ENCODE data around the gene SLC66A1.
"Not testable (repeated sequence)": the region's sequence is repeated elsewhere in the genome, so short reads cannot be mapped to it uniquely, and the experiment has no call there.

SLC66A1 gene

DNA sequence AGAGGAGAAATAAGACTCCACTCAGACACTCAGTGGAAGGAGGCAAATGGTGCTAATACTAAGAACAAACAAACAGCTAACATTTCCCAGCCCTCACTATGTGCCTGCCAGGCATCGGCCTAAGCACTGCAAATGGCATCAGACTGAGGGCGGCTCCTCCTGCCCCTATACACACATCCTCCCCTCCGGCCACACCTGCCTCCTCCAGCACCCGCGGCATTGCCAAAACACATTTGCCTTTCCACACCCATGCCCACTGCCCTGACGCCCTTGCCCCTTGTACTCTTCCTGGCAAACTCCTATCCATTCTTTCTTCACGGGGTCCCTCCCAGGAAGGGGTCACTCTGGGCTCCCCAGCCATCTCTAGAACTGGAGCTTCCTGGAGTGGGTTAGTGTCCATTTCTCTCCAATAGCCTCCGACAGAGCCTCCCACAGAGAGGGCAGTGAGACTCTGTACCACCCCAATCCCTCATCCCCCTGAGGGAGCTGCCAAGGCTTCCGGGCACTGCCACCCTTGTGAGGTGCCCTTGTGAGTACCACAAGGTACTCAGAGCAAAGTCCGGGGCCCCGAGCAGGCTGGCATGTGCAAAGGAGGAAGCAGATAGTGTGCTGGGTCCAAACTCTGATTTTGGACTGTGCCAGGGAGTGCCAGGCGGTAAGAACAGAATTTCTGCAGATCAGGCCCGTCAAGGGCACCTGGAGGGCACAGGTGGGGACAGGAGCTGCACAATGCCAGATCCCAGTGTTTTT lies 24.5 kb upstream of the SLC66A1 start:
- no peak for TF ChIP-seq EZH2 (IDR thresholded peaks at IDR 0.05; ENCODE audit: borderline replicate concordance, low read length)
- Histone ChIP-seq H3K9ac (ENCODE audit: low read length) (no peak overlapping the region), H4K20me1 (ENCODE audit: insufficient read depth, low read length) (no peaks in the 10 kb centered on the region), H3K9me2 (ENCODE audit: low read depth, low read length) (no peaks in the 10 kb centered on the region), H3K27me3 (ENCODE audit: insufficient read depth, low read length) (no peaks in the 10 kb centered on the region), H3K4me1 (ENCODE audit: insufficient read depth, low read length, severe bottlenecking) (no peaks in the 10 kb centered on the region), H3K27ac (ENCODE audit: low read depth, low read length, poor library complexity, severe bottlenecking) (no peak overlapping the region), H3K4me2 (ENCODE audit: low read length) (no peak overlapping the region), H3K9me3 (ENCODE audit: low read length) (no peaks in the 10 kb centered on the region), H2AFZ (ENCODE audit: low read length) (no peak overlapping the region), H3F3A (ENCODE audit: insufficient read depth, low read length) (no peaks in the 10 kb centered on the region), H3K4me3 (ENCODE audit: low read depth, low read length, poor library complexity, severe bottlenecking) (no peak overlapping the region), H3K36me3 (ENCODE audit: insufficient read depth, low read length) (no peaks in the 10 kb centered on the region), H3K79me2 (ENCODE audit: insufficient read depth, low read length) (no peaks in the 10 kb centered on the region)

- H3K9ac ChIP-seq (ENCODE audit: low read length); H3K4me2 ChIP-seq (ENCODE audit: low read length); H3K4me1 ChIP-seq (ENCODE audit: insufficient read depth, low read length, severe bottlenecking); H2AFZ ChIP-seq (ENCODE audit: low read length); H3K27ac ChIP-seq (ENCODE audit: low read depth, low read length, poor library complexity, severe bottlenecking); H4K20me1 ChIP-seq (ENCODE audit: insufficient read depth, low read length); H3K4me3 ChIP-seq (ENCODE audit: low read depth, low read length, poor library complexity, severe bottlenecking); H3K9me2 ChIP-seq (ENCODE audit: low read depth, low read length); H3K9me3 ChIP-seq (ENCODE audit: low read length); H3K79me2 ChIP-seq (ENCODE audit: insufficient read depth, low read length); H3F3A ChIP-seq (ENCODE audit: insufficient read depth, low read length); H3K27me3 ChIP-seq (ENCODE audit: insufficient read depth, low read length); H3K36me3 ChIP-seq (ENCODE audit: insufficient read depth, low read length): not testable (repeated sequence)
These were observed 23.5 kb upstream of the SLC66A1 start, which contains the start of gene AKR7A3 for GRCh38 chr1:19288324-19289241. Gene AKR7A3, minus strand, starts transcription at chr1:19288770. Its CDS starts 61 bp downstream, at chr1:19288709.

DNA sequence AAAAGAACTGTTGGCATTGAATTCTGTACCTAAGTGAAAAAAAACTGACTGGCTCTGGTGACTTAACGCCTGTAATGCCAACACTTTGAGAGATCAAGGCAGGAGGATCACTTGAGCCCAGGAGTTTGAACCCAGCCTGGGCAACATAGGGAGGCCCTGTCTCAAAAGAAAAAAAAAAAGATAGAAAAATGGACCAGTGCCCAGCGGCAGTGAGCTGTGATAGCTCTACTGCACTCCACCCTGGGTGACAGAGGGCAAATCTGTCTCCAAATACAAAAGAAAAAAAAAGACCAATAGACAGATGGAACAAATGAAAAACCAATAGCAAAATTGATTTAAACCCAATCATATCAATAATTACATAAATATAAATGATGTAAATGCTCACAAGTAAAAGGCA lies 22.9 kb upstream of the SLC66A1 start:
- H2AFZ ChIP-seq (ENCODE audit: low read length), result no peak overlapping the region
- no peaks in the 10 kb centered on the region for H4K20me1 ChIP-seq (ENCODE audit: insufficient read depth, low read length)
- no peaks in the 10 kb centered on the region for H3F3A ChIP-seq (ENCODE audit: insufficient read depth, low read length)
- H3K79me2 ChIP-seq (ENCODE audit: insufficient read depth, low read length), result no peaks in the 10 kb centered on the region
- H3K9me2 ChIP-seq (ENCODE audit: low read depth, low read length), result no peaks in the 10 kb centered on the region
- H3K9ac ChIP-seq (ENCODE audit: low read length), result no peak overlapping the region
- no peaks in the 10 kb centered on the region for H3K4me1 ChIP-seq (ENCODE audit: insufficient read depth, low read length, severe bottlenecking)
- H3K4me3 ChIP-seq (ENCODE audit: low read depth, low read length, poor library complexity, severe bottlenecking), result no peak overlapping the region
- TF ChIP-seq EZH2 (IDR thresholded peaks at IDR 0.05; ENCODE audit: borderline replicate concordance, low read length) (no peak), CTCF (IDR thresholded peaks at IDR 0.05; ENCODE audit: low read length) (no peak)
- no peak overlapping the region for H3K27ac ChIP-seq (ENCODE audit: low read depth, low read length, poor library complexity, severe bottlenecking)
- peaks cover under 1% of the 10 kb centered on the region for H3K9me3 ChIP-seq (ENCODE audit: low read length)
- no peak overlapping the region for H3K4me2 ChIP-seq (ENCODE audit: low read length)
- H3K27me3 ChIP-seq (ENCODE audit: insufficient read depth, low read length), result no peaks in the 10 kb centered on the region
- H3K36me3 ChIP-seq (ENCODE audit: insufficient read depth, low read length), result no peaks in the 10 kb centered on the region; the same call in 1 of the 2 replicates

DNA sequence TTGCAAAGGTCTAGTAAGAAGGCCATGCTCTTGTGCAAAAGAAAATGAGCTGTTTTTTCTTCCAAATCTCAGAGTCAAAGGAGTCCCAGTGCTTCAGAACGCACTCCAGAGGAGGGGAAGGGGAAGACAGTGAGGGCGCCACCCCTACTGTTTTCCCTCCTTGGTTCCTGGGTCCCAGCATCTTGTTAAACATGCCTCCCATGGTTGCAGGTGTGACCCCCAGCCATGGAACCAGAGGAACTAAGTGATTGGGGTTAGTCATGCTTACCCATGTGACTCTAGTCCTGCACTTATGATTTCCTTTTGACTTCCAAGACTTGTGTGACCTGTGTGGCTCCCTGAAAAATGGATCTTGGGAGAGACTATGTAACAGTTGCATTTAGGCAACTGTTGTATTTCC lies 17.5 kb upstream of the SLC66A1 start:
- H3K9me2 ChIP-seq (ENCODE audit: low read depth, low read length), result no peaks in the 10 kb centered on the region
- H3K27me3 ChIP-seq (ENCODE audit: insufficient read depth, low read length), result no peaks in the 10 kb centered on the region
- no peaks in the 10 kb centered on the region for H3K79me2 ChIP-seq (ENCODE audit: insufficient read depth, low read length)
- H3K4me3 ChIP-seq (ENCODE audit: low read depth, low read length, poor library complexity, severe bottlenecking), result no peak overlapping the region
- no peak for TF ChIP-seq CTCF (IDR thresholded peaks at IDR 0.05; ENCODE audit: low read length)
- no peak for TF ChIP-seq EZH2 (IDR thresholded peaks at IDR 0.05; ENCODE audit: borderline replicate concordance, low read length)
- H3F3A ChIP-seq (ENCODE audit: insufficient read depth, low read length), result no peaks in the 10 kb centered on the region
- H3K4me1 ChIP-seq (ENCODE audit: insufficient read depth, low read length, severe bottlenecking), result no peaks in the 10 kb centered on the region
- no peak overlapping the region for H3K4me2 ChIP-seq (ENCODE audit: low read length)
- no peak overlapping the region for H3K27ac ChIP-seq (ENCODE audit: low read depth, low read length, poor library complexity, severe bottlenecking)
- H3K36me3 ChIP-seq (ENCODE audit: insufficient read depth, low read length), result no peaks in the 10 kb centered on the region; the same call in 1 of the 2 replicates
- no peak overlapping the region for H2AFZ ChIP-seq (ENCODE audit: low read length)
- no peak overlapping the region for H3K9ac ChIP-seq (ENCODE audit: low read length)
- H3K9me3 ChIP-seq (ENCODE audit: low read length), result peaks cover 11% of the 10 kb centered on the region
- H4K20me1 ChIP-seq (ENCODE audit: insufficient read depth, low read length), result no peaks in the 10 kb centered on the region

All from OCI-LY1 (cell line).